NCI-H2196 treated with DMSO at 0.1 percent for 48 hours (cell line): Measurements from ENCODE around the gene USP10.

Experiments used
- DNase-seq: peaks from one replicate; lab custom pipeline; 2025; ENCODE audit not compliant: unreplicated experiment; lab: John Stamatoyannopoulos, UW

Gene USP10

DNA sequence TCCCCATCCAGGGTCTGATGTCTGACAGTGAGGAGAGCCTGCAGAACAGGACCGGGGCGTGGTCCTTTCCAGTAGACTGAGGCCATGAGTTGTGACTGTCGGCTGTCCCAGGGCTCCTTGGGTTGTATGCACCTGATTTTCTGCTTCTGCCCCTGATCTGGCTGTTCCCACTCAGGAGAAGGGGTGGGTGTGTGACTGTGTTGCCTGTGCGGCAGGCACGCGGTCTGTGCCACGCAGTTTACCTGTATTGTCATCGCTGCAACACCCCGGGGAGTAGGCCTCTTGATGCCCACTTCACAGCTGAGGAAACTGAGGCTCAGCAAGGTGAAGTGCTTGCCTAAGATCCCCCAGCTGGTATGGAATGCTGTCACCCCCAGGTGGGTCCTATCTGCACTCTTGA, 121.4 kb downstream of the USP10 start:
- DNase-seq: no peak

GRCh38 chr16:84821728-84822689, 122.2 kb downstream of the USP10 start:
- no peak for DNase-seq

DNA sequence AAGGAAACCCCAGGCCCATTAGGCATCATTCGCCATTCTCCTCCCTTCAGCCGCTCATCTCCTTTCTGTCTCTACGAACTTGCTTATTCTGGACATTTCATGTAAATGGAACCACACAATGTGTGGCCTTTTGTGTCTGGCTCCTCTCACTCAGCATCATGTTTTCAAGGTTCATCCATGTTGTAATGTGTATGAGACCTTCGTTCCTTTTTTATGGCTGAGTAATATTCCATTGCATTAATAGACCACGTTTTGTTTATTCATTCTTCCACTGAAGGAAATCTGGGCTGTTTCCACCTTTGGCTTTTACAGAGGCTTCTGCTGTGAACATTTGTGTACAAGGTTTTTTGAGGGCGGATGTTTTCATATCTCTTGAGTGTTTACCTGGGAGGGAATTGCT, 123.2 kb downstream of the USP10 start:
- DNase-seq: no peak

- DNase-seq: no peak
These were observed 123.7 kb downstream of the USP10 start for GRCh38 chr16:84823484-84823883.

DNA sequence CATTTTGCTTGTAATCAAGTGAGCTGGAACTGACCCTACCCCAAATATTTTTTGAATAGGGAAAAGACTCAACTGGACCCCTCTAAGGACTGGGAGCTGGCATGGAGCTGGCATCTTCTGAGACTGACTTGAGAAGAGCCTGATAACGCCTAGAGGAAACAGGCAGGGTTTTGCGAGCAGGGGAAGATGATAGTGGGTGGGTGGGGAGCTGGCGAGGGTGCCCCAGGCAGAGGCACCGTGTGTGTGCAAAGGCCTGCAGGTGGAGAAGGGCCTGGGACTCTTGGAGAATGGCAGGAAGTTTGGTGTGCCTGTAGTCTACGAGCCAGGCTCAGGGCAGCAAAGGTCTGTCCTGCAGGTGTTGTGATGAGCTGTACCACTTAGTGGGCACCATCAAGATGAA, 124.1 kb downstream of the USP10 start:
- no peak for DNase-seq

DNA sequence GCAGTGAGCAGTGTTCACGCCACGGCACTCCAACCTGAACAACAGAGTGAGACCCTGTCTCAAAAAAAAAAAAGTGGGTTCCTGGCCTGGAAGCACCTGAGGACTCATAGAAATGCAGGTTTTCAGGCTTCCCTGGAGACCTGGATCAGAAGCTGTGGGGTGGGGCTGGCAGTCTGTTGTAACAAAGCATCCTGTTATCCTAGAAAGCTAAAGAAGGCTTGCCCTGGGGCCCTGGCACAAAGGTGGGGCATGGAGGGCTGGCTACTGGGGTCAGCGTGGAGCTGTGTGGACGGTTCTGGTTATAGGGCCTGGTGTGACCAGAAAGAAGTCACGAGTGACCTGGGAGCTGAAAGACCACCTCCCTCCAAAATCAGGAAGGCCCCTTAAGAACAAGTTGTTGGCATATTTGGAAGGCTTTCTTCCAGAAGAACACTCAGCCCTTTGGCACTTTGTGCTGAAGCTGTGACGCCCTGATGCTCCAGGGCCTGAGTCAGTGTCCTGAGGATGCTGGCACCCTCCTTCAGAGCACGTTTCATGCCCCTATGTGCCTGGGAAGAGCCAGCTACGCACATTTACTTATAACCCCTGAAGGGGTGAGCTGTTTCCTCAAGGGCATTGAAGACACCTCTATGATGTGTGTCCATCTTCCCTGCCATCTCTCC, 126.2 kb downstream of the USP10 start:
- no peak for DNase-seq

DNA sequence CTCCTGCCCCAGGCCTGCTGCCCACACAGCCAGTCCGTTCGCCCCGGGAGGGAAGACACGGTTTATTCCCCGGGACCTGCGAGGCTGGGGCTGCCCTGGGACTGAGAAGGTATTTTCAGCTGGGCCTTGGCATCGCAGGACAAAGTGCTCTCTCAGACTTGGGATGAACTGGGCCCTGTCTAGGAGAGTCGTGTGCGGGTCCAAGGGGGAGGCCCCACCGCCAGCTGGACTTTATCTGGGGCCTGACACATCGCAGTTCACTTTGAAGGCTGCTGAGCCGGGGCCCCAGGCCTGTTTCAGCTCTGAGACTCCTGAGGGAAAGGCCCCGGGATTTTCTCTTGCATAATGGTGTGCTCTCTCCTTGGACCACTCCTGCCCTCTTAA, 126.8 kb downstream of the USP10 start:
- DNase-seq: no peak

GRCh38 chr16:84827131-84827574, 127.4 kb downstream of the USP10 start:
- no peak for DNase-seq

DNA sequence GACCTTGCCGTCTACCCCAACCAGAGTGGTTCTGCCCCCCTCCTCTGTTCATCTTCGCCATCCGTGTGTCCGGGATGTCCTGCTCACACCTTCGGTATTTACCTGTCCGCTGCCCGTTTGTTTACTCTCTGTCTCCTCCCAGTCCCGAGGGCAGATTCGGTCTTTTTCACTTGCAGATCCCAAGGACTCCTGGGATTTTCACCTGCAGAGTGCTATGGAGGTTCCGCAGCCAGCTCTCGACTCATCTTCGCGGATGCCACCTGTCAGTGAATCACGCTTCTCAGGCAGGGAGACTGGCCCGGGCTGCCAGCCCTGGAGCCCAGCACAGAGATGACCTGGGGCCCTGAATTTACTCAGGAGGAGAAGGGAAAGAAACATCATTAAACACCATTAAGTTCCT, 128.1 kb downstream of the USP10 start:
- DNase-seq: no peak

- no peak for DNase-seq
These were observed 128.5 kb downstream of the USP10 start for GRCh38 chr16:84828322-84828721.
